Right renal cortex interstitium (tissue), 3 donors: ENCODE data around the gene TYRO3. TPM values are rescaled to one million over a fixed set of nuclear protein-coding genes. Genes with fewer than 3 reads are reported as not detected.
"Not testable (repeated sequence)": the region's sequence is repeated elsewhere in the genome, so short reads cannot be mapped to it uniquely, and the experiment has no call there.

Source experiments
- DNase-seq, 3 donors: peaks; one replicate each; pipeline ENCODE4 v3.0.0-alpha.2; 2013; ENCODE audit warnings: low read depth in 3 of 3, low spot score in 2 of 3
- polyA plus RNA-seq, 3 donors: library from polyadenylated mRNA; unstranded; fragments of 120-200 nt; gene quantifications; one replicate each; pipeline ENCODE4 v1.2.1, GENCODE V29; 2013; ENCODE audit not compliant: insufficient read length in 3 of 3

Gene TYRO3
- polyA plus RNA-seq, 3 donors: 149 to 175 (median 154) TPM

DNA sequence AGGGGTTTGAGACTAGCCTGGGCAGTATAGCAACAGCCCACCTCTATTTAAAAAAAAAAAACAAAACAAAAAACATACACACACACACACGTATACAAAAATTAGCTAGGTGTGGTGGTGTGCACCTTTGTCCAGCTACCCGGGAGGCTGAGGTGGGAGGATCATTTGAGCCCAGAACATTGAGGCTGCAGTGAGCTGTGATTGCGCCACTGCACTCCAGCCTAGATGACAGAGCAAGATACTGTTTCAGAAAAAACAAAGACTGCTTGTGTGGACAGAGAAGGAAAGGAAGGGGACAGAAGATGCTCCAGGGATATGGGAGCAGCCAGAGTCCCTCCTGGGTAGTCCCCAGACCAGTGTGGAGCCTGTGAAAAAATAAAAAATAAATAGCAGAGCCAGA, 12.9 kb downstream of the TYRO3 start:
- DNase-seq: no peak

DNA sequence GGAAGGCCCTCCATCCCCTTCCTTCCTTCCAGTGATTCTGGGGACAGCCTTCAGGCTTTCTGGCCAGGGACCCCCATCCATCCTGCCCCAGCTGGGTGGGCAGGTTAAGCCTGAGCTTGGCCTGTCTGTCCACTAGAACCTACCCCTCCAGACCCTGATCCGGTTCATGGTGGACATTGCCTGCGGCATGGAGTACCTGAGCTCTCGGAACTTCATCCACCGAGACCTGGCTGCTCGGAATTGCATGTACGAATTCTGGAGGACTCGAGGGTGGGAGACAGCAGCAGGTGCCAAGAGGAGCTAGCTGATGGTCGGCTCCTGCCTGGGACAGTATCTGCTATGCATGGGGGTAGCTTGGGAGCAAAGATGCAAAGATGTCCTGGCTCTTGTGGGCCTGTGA, 13.9 kb downstream of the TYRO3 start:
- DNase-seq: no peak

DNA sequence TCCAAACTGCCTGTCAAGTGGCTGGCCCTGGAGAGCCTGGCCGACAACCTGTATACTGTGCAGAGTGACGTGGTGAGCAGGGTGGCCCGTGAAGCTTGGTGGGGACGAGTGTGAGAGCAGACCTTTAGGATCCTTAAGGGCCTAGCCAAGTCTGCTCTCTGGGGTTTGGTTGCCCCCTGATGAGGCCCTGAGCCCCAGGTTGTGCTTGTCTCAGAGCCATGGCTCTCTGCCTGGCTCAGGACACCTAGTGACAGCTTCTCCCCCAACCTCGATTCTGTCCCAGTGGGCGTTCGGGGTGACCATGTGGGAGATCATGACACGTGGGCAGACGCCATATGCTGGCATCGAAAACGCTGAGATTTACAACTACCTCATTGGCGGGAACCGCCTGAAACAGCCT, 14.4 kb downstream of the TYRO3 start:
- DNase-seq: no peak

DNA sequence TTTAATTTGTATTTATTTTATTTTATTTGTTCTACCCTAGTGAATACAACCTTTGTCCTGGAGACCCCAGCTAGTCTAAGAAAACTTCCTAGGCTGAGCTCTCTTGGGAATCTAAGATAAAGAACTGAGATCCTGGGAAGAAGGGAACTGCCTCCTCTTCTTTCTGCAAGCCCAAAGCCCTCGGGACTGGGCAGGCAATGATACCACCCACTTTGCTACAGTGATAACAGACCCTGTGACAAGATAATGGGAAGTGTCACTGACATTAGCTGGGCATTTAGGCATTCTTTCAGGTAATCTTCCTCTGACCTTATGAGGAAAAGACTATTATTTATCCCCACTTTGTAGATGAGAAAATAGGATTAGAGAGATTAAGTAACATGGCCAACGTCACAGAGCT, 15.1 kb downstream of the TYRO3 start:
- DNase-seq: no peak

DNA sequence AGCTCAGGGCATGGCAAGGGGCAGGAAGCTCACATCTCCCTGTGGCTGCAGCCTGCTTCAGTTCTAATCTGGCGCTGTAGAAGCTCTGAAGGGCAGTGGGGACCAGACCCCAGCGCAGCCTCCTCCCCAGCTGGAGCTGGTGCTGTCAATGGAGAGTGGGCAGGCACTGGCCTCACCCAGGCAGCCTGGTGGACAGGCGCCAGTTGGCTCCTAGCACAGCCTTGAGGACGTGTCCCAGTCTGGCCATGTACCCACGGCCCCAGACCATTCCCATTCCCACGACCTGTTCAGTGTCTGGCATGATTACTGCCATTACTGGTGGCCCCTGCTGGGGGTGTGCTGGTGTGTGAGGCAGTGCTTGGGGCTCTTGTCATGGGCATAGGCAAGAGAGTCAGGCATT, 16.3 kb downstream of the TYRO3 start:
- no peak for DNase-seq

DNA sequence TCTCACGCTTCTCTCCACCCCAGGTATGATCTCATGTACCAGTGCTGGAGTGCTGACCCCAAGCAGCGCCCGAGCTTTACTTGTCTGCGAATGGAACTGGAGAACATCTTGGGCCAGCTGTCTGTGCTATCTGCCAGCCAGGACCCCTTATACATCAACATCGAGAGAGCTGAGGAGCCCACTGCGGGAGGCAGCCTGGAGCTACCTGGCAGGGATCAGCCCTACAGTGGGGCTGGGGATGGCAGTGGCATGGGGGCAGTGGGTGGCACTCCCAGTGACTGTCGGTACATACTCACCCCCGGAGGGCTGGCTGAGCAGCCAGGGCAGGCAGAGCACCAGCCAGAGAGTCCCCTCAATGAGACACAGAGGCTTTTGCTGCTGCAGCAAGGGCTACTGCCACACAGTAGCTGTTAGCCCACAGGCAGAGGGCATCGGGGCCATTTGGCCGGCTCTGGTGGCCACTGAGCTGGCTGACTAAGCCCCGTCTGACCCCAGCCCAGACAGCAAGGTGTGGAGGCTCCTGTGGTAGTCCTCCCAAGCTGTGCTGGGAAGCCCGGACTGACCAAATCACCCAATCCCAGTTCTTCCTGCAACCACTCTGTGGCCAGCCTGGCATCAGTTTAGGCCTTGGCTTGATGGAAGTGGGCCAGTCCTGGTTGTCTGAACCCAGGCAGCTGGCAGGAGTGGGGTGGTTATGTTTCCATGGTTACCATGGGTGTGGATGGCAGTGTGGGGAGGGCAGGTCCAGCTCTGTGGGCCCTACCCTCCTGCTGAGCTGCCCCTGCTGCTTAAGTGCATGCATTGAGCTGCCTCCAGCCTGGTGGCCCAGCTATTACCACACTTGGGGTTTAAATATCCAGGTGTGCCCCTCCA, 19.1 kb downstream of the TYRO3 start:
- no peak for DNase-seq

DNA sequence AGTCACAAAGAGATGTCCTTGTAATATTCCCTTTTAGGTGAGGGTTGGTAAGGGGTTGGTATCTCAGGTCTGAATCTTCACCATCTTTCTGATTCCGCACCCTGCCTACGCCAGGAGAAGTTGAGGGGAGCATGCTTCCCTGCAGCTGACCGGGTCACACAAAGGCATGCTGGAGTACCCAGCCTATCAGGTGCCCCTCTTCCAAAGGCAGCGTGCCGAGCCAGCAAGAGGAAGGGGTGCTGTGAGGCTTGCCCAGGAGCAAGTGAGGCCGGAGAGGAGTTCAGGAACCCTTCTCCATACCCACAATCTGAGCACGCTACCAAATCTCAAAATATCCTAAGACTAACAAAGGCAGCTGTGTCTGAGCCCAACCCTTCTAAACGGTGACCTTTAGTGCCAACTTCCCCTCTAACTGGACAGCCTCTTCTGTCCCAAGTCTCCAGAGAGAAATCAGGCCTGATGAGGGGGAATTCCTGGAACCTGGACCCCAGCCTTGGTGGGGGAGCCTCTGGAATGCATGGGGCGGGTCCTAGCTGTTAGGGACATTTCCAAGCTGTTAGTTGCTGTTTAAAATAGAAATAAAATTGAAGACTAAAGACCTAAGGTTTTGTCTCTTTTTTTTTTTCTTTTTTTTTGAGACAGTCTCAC, 19.8 kb downstream of the TYRO3 start:
- no peak for DNase-seq

DNA sequence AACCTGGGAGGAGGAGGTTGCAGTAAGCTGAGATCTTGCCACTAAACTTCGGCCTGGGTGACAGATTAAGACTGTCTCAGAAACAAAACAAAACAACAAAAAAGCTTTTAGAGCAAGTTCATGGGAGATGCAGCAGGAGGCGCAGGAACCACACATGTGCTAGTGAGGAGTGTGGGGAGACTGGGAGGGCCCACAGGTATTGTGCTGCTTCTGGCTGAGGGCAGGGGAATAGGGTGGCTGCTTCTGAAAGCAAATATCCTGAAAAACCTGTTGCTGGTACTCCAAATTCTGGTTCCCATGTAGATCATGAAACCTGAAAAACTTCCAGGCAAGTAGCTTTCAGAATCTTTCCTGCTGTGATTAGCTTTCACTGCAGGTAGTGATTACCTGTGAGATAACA, 22.1 kb downstream of the TYRO3 start:
- DNase-seq: no peak

DNA sequence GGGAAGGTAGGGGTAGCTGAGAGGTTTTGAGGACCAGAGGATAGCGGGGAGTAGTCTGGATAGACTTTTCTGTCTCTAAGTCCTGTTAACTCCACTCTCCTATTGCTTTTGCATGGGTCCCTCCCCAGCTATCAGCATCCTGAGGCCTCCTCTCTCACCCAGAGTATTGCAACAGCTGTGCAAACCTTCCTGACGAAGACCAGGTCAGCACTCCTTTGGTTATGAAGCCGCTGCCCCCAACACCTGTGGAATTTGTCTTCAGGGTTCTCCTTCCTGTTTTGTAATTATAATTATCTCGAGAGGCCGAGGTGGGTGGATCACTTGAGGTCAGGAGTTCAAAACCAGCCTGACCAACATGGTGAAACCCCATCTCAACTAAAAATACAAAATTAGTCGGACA, 24.8 kb downstream of the TYRO3 start:
- no peak for DNase-seq

DNA sequence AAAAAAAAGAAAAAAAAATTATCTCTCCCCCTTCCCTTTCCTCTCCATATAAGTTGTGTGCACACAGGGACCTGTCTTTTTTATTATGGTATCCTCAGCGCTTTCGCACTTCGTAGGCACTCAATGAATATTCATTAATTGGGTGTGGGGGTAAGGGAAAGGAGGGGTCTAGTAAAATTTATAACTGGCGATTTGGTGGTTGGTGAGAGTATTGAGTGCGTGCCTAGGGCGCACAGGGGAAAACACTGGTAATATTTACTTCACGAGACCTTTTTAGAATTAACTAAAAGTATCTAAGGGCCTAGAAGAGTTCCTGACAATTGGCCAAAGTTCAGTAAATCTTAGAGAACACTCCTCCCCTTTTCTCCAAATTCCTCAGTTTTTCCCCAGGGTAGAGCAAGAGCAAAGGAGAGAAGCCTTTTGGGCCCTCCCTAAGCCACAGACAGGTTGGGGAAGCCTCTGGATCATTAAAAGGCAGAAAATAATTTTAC, 25.7 kb downstream of the TYRO3 start:
- no peak for DNase-seq

DNA sequence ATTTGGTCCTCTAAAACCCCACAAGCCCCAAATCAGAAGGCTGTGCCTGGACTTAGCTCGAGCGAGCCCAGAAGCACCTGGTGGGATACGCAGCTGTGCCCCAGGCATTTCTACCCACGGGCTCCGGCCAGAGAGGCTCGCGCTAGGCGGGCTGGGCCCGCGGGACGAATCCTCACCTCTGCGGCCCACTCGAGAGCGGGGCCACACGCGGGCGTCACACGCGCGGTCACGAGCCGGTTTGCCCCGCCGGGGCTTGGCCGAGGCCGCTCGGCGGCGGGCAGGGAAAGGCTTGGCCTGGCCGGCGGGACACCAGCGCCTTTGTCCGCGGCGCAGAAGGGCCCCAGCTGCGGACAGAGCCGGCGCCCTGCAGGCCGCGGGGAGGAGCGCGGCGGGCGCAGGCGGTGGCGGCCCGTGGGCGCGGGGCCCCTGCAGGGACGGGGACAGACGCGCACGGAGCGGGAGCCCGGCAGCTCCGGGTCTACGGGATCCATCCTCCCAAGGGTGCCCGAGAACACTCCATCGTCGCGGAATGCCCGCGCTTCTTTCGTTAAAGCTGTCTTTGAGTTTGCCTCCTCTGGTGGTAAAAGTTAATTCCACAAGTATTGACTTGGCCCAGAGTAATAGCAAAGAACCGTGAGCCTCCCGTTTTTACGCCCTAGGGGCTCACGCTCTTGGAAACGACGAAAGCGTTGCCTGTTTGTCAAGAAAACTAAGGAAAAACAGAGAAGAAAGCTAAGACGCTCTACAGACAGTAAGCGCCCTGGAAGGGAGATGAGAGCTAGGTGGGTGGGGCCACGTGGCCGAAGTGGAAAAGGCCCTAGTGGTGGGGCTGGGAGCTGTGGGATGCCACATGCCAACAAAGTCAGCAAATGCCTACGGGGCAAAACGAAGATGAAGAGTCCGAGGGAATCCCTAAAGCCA, 26.4 kb downstream of the TYRO3 start:
- DNase-seq: no peak

DNA sequence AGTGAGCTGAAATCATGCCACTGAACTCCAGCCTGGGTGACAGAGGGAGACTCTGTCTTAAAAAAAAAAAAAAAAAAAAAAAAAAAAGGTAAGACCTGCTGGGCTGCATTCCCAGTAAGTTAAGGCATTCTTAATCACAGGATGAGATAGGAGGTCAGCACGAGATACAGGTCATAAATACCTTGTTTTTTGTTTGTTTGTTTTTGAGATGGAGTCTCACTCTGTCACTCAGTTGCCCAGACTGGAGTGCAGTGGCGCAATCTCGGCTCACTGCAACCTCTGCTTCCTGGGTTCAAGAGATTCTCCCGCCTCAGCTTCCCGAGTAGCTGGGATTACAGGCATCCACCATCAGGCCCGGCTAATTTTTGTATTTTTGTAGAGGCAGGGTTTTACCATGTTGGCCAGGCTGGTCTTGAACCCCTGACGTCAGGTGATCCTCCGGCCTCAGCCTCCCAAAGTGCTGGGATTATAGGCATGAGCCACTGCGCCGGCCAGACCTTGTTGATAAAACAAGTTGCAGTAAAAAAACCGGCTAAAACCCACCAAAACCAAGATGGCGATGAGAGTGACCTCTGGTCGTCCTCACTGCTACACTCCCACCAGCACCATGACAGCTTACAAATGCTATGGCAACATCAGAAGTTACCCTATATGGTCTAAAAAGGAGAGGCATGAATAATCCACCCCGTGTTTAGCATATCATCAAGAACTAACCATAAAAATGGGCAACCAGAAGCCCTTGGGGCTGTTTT, 27.7 kb downstream of the TYRO3 start:
- DNase-seq: not testable (repeated sequence)

DNA sequence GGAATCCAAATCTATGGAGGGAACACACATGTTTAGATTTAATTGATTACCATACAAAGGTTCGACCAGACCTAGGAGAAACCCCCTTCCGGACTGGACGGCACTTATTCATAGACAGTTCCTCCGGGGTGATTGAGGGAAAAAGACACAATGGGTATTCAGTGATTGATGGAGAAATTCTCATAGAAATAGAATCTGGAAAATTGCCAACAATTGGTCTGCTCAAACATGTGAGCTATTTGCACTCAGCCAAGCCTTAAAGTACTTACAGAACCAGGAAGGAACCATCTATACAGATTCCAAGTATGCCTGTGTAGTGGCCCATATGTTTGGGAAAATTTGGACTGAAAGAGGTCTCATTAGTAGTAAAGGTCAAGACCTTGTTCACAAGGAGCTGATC, 30.0 kb downstream of the TYRO3 start:
- DNase-seq: not testable (repeated sequence)

DNA sequence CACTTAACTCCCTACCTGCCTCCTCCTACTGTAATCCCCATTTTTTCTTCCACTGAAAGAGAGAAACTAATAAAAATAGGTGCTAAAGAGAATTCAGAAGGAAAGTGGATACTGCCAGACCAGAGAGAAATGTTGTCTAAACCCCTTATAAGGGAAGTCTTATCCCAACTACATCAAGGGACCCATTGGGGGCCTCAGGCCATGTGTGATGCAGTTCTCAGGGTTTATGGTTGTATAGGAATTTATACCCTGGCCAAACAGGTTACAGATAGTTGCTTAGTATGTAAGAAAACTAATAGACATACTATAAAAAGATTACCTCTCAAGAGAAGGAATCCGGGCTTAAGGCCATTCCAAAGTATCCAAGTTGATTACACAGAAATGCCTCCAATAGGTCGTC, 30.6 kb downstream of the TYRO3 start:
- not testable (repeated sequence) for DNase-seq

DNA sequence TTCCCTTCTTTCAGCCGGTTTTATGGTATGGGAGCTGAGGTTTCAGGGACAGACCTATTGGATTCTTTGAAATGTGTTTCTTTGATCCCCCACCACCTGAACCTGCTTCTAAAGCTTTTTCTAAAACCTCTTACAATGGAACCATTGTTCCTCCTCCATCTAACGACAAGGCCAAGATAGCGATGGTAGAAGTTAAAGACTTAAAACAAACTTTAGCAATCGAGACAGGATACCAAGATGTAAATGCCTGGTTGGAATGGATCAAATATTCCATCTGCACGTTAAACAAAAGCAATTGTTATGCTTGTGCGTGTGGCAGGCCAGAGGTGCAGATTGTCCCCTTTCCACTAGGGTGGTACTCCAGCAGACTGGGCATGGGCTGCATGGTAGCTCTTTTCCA, 32.2 kb downstream of the TYRO3 start:
- not testable (repeated sequence) for DNase-seq

DNA sequence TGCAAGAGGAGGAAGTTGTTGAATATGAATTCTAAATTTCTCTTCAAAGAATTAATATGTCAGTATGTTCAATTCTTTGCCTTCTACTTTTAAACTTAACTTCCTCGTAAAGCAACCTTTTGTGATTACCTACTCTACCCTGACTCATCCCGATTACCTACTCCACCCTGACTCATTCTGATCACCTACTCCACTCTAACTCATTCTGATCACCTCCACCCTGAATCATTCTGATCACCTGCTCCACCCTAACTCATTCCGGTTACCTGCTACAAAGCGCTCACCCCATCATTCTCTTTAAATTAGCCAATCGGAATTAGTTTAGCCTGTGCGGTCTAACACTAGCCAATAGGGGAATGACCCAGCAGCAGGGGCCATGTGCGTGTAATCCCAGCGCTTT, 33.7 kb downstream of the TYRO3 start:
- not testable (repeated sequence) for DNase-seq

DNA sequence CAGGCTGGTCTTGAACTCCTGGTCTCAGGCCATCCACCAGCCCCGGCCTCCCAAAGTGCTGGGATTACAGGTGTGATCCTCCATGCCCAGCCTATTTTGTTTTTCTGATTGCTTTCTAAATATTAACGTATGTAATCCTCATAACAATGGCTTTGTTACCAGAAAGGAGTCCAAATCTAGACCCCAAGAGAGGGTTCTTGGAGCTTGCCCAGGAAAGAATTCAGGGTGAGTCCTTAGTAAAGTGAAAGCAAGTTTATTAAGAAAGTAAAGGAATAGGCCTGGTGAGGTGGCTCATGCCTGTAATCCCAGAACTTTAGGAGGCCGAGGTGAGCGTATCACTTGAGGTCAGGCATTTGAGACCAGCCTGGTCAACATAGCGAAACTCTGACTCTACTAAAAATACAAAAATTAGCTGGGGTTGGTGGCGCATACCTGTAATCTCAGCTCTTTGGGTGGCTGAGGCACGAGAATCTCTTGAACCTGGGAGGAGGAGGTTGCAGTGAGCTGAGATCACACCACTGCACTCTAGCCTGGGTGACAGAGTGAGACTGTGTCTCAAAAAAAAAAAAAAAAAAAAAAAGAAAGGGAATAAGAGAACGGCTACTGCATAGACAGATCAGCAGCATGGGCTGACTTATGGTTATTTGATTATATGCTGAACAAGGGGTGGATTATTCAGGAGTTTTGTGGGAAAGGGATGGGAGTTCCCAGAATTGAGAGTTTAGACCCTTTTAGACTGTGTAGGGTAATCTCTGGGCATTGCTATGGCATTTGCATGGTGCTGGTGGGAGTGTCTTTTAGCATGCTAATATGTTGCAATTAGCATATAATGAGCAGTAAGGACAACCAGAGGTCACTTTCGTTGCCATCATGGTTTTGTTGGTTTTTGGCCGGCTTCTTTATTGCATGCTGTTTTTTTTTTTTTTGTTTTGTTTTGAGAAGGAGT, 36.1 kb downstream of the TYRO3 start:
- no peak for DNase-seq

DNA sequence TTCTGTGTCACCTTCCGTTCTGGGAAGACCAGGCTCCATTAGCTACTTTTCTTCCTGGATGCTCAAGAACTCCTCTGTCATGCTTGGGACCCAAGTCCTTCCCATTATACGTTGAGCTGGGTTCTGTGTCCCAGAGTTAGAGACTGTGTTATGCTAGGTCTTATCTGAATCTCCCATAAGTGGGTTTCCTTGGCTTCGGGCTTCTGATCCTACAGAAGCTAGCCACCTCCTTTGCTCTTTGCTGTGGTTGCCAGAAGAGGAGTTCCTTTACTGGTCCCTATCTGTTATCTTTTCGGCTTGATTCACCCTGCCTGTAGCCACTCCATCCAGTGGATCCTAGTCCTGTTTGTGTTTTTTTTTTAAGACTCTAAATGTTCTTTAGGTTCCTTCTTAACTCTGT, 38.0 kb downstream of the TYRO3 start:
- no peak for DNase-seq

DNA sequence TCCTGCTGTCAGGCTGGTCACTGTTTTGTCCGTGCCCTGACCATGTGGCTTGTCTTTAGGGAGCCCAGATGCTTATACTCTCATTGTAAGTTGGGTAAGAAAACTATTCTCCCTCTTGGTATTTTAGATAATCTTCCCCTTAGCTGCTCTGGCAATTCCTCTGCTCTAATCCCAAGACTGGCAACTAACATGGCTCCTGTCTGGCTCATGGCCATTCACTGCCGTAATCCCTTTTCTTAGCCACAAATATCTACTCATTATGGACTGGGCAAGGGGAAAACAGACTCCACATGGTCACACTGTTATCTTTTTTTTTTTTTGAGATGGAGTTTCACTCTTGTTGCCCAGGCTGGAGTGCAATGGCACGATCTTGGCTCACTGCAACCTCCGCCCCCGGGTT, 38.8 kb downstream of the TYRO3 start:
- no peak for DNase-seq
